Fibroblast of lung (primary cell): ENCODE results near the gene CCDC102A. TPM values are rescaled to one million over a fixed set of nuclear protein-coding genes. Genes with fewer than 3 reads are reported as not detected.
"Not testable (repeated sequence)": the region's sequence is repeated elsewhere in the genome, so short reads cannot be mapped to it uniquely, and the experiment has no call there.

ENCODE experiments used
- DNase-seq, 2 donors: peaks; one replicate each; pipeline versions ENCODE4 v3.0.0 to v3.0.0-alpha.2; 2010; ENCODE audit warnings: low read depth in 2 of 2
- H2AFZ ChIP-seq: 2 replicates; pipeline ENCODE4 v1.5.1; 2012; ENCODE audit warnings: low read length, control low read depth, inconsistent platforms
- H3K27ac ChIP-seq: 2 replicates; pipeline ENCODE4 v1.5.1; 2011; ENCODE audit warnings: low read length, control low read depth; ENCODE audit not compliant: insufficient read depth
- H3K27me3 ChIP-seq: 2 replicates; pipeline ENCODE4 v1.5.1; 2011; ENCODE audit warnings: mild to moderate bottlenecking, low read length; ENCODE audit not compliant: control insufficient read depth, insufficient read depth
- H3K36me3 ChIP-seq: 2 replicates; pipeline ENCODE4 v1.5.1; 2011; ENCODE audit warnings: low read length; ENCODE audit not compliant: control insufficient read depth, insufficient read depth
- H3K4me1 ChIP-seq: 2 replicates; pipeline ENCODE4 v1.5.1; 2011; ENCODE audit warnings: low read length; ENCODE audit not compliant: control insufficient read depth, insufficient read depth; ENCODE audit errors: extremely low read depth
- H3K4me2 ChIP-seq: 2 replicates; pipeline ENCODE4 v1.5.1; 2011; ENCODE audit warnings: low read length, control low read depth; ENCODE audit not compliant: insufficient read depth; ENCODE audit errors: extremely low read depth
- H3K4me3 ChIP-seq, 4 experiments: fragments of 200-600 bp in 1 of 4; sonication (generic) in 1 of 4; replicated peaks in 1 of 4; 2 replicates each; pipeline ENCODE4 v1.5.1; 2011 to 2016; ENCODE audit warnings: low read length in 4 of 4, low read depth in 3 of 4, mild to moderate bottlenecking in 3 of 4, control low read depth in 2 of 4, inconsistent platforms in 1 of 4, mixed read lengths in 1 of 4; ENCODE audit not compliant: insufficient read depth in 1 of 4; ENCODE audit errors: control extremely low read depth in 1 of 4
- H3K79me2 ChIP-seq: 2 replicates; pipeline ENCODE4 v1.5.1; 2012; ENCODE audit warnings: mild to moderate bottlenecking, low read length, inconsistent platforms; ENCODE audit not compliant: control insufficient read depth, insufficient read depth
- H3K9ac ChIP-seq: 2 replicates; pipeline ENCODE4 v1.5.1; 2011; ENCODE audit warnings: mild to moderate bottlenecking, low read length, control low read depth; ENCODE audit not compliant: insufficient read depth
- H3K9me3 ChIP-seq: 2 replicates; pipeline ENCODE4 v1.5.1; 2012; ENCODE audit warnings: low read depth, low read length; ENCODE audit not compliant: control insufficient read depth, insufficient read depth
- H4K20me1 ChIP-seq: 2 replicates; pipeline ENCODE4 v1.5.1; 2011; ENCODE audit warnings: low read length; ENCODE audit not compliant: control insufficient read depth, insufficient read depth; ENCODE audit errors: extremely low read depth
- EZH2 ChIP-seq: IDR thresholded peaks from 2 replicates; pipeline ENCODE4 v1.5.1; 2012; ENCODE audit warnings: low read length, control low read depth, mild to moderate bottlenecking; ENCODE audit errors: missing control alignments
- polyA plus RNA-seq, 2 donors: library from polyadenylated mRNA; depleted of rRNA in 1 of 2; stranded (reverse) in 1 of 2; unstranded in 1 of 2; fragments of >200 nt; gene quantifications; 2 replicates each; pipeline ENCODE4 v1.2.1, GENCODE V29; 2011 to 2012; ENCODE audit warnings: missing spikeins in 1 of 2
- total RNA-seq: library from RNA; depleted of rRNA; stranded (reverse); fragments of >200 nt; gene quantifications from 2 replicates; pipeline ENCODE4 v1.2.1, GENCODE V29; 2014
- TF ChIP-seq, protein P1 (sequence below), 2 donors: IDR thresholded peaks in 1 of 2; conservative IDR thresholded peaks in 1 of 2; 1 replicate in 1 of 2; 2 replicates in 1 of 2; pipeline ENCODE4 v1.5.1; 2011 to 2012; ENCODE audit warnings: low read length in 2 of 2, control low read depth in 1 of 2, inconsistent platforms in 1 of 2, low read depth in 1 of 2, mild to moderate bottlenecking in 1 of 2

Gene CCDC102A
- total and polyA plus RNA-seq, 2 donors (not counting 1 experiment from before 2014, with no cell fraction given), result 7.1 to 16.7 TPM

DNA sequence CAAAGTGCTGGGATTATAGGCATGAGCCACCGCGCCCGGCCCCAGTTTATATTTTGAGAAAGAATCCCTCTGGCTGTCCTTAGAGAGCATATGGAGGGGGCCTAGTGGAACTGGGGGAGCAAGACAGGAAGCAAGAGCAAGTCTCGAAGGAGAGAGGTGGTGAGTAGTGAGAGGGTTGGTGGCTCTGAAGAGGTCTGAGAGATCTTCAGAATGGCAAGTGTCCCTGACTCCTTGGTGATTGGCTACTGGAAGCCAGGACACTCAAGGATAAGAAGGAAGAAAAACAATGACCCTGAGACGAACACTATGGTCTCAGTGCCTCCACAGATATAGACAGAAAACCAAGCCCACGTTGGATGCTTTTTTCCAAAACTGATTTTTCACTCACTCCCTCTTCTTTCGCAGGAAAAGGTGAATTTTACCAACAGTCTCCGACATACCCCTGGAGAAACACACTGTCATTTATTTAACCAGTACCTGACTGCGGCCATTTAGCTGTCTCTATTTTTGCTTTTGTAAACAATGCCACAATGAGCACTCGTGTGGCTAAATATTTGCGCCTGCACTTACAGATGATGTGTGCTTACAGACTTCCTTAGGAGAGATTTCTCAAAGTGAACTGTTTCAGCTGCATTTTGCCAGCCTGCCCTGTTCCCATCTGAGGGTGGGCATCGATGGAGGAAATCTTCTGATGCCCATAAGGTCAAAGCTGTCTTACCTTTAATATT is 34.2 kb downstream of the CCDC102A start:
- Histone ChIP-seq H3K36me3 (no peaks in the 10 kb centered on the region), H3K9me3 (no peaks in the 10 kb centered on the region), H3K4me3 (no peak overlapping the region), H3K27ac (no peak overlapping the region), H2AFZ (no peak overlapping the region), H3K27me3 (peaks cover 8% of the 10 kb centered on the region), H3K4me2 (no peak overlapping the region), H4K20me1 (no peaks in the 10 kb centered on the region), H3K9ac (no peak overlapping the region), H3K79me2 (no peaks in the 10 kb centered on the region), H3K4me1 (no peaks in the 10 kb centered on the region)
- TF ChIP-seq EZH2, result no peak
- TF ChIP-seq, protein P1, sequence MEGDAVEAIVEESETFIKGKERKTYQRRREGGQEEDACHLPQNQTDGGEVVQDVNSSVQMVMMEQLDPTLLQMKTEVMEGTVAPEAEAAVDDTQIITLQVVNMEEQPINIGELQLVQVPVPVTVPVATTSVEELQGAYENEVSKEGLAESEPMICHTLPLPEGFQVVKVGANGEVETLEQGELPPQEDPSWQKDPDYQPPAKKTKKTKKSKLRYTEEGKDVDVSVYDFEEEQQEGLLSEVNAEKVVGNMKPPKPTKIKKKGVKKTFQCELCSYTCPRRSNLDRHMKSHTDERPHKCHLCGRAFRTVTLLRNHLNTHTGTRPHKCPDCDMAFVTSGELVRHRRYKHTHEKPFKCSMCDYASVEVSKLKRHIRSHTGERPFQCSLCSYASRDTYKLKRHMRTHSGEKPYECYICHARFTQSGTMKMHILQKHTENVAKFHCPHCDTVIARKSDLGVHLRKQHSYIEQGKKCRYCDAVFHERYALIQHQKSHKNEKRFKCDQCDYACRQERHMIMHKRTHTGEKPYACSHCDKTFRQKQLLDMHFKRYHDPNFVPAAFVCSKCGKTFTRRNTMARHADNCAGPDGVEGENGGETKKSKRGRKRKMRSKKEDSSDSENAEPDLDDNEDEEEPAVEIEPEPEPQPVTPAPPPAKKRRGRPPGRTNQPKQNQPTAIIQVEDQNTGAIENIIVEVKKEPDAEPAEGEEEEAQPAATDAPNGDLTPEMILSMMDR (conservative IDR thresholded peaks at IDR 0.05 in 1 of 2, IDR thresholded peaks at IDR 0.05 in 1 of 2; ENCODE audit: low read depth in 1 of 2, low read length in 2 of 2), result no peak
- no peak for DNase-seq

DNA sequence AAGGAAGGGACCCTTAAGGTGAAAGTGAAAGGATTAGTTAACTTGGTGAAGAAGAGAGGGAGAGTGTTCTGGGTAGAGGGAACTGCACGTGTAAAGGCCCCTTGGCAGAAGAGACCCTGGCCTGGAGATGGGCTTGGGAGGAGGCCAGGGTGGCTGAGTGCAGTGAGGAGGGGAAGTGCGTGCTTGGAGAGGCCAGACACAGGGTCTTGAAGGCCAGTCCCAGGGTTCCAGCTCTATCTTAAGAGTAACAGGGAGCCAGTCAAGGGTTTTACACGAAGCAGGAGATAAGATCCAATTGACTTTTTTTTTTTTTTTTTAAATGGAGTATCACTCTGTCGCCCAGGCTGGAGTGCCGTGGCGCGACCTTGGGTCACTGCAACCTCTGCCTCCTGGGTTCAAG is 34.9 kb downstream of the CCDC102A start:
- H3K9ac ChIP-seq, result no peak overlapping the region
- no peaks in the 10 kb centered on the region for H3K79me2 ChIP-seq
- no peak overlapping the region for H3K4me2 ChIP-seq
- TF ChIP-seq, protein P1 (conservative IDR thresholded peaks at IDR 0.05 in 1 of 2, IDR thresholded peaks at IDR 0.05 in 1 of 2; ENCODE audit: low read depth in 1 of 2, low read length in 2 of 2), result no peak
- TF ChIP-seq EZH2, result no peak
- H3K36me3 ChIP-seq, result no peaks in the 10 kb centered on the region
- H3K27ac ChIP-seq, result no peak overlapping the region
- no peak overlapping the region for H3K4me3 ChIP-seq
- no peaks in the 10 kb centered on the region for H4K20me1 ChIP-seq
- H3K9me3 ChIP-seq, result no peaks in the 10 kb centered on the region
- H2AFZ ChIP-seq, result no peak overlapping the region
- no peaks in the 10 kb centered on the region for H3K4me1 ChIP-seq
- peaks cover 11% of the 10 kb centered on the region for H3K27me3 ChIP-seq
- no peak for DNase-seq

DNA sequence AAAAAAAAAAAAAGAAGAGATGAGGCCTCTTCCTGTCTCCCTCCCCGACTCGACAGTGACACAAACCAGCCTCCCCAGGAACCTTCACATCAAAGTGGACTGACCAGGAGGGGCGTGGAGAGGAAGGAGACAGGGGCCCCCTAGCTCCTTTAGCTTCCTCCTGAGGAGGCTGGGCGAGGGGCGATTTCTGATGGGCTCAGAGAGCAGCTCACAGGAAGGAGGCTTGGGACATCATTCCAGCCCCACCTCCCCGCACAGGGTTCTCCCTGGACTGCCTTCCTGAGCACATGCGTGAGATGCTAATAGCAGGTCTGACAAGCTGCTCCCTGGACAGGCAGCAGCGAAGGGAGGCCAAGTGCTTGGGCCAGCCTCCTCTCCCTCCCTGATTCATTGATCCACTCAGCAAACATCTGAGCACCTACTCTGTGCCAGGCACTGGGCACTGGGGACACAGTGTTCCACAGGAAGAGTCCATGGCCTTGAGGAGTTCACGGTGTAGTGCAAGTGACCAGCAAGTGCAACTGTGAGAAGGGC is 35.7 kb downstream of the CCDC102A start:
- Histone ChIP-seq H3K4me2 (no peak overlapping the region), H3K9me3 (no peaks in the 10 kb centered on the region), H4K20me1 (no peaks in the 10 kb centered on the region), H3K27ac (no peak overlapping the region), H2AFZ (no peak overlapping the region), H3K79me2 (no peaks in the 10 kb centered on the region), H3K4me1 (no peaks in the 10 kb centered on the region), H3K9ac (no peak overlapping the region), H3K27me3 (peaks cover 12% of the 10 kb centered on the region), H3K36me3 (no peaks in the 10 kb centered on the region), H3K4me3 (no peak overlapping the region)
- TF ChIP-seq, protein P1 (conservative IDR thresholded peaks at IDR 0.05 in 1 of 2, IDR thresholded peaks at IDR 0.05 in 1 of 2; ENCODE audit: low read depth in 1 of 2, low read length in 2 of 2), result no peak
- no peak for TF ChIP-seq EZH2
- DNase-seq, result no peak

DNA sequence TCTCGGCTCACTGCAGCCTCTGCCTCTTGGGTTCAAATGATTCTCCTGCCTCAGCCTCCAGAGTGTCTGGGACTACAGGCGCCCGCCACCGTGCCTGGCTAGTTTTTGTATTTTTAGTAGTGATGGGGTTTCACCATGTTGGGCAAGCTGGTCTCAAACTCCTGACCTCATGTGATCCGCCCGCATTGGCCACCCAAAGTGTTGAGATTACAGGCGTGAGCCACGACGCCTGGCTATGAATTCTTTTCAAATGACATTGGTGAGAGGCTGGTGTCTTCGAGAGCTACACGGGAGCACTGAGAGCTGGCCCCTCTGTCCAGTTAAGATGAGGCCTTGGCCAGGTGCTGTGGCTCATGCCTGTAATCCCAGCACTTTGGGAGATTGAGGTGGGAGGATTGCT is 36.4 kb downstream of the CCDC102A start:
- not testable (repeated sequence) for H4K20me1 ChIP-seq, H3K9me3 ChIP-seq, H3K9ac ChIP-seq, H3K27ac ChIP-seq, H2AFZ ChIP-seq, H3K4me2 ChIP-seq, DNase-seq, H3K4me3 ChIP-seq, H3K4me1 ChIP-seq, H3K36me3 ChIP-seq, H3K79me2 ChIP-seq
- H3K27me3 ChIP-seq, result peaks cover 12% of the 10 kb centered on the region
